H1 (cell line): Measurements from ENCODE around the gene RNF157. TPM values are rescaled to one million over a fixed set of nuclear protein-coding genes. Genes with fewer than 3 reads are reported as not detected.

Experiments used
- CTCF ChIA-PET: fragments of 300-600 bp; sonication (Branson Sonifier 250); formaldehyde crosslinking; loops from one replicate; lab custom pipeline; 2021; ENCODE audit not compliant: partially characterized antibody; lab: Charles Lee
- POLR2A ChIA-PET: fragments of 300-600 bp; sonication (Branson Sonifier 250); formaldehyde crosslinking; loops from one replicate; lab custom pipeline; 2021; ENCODE audit warnings: inconsistent platforms; ENCODE audit not compliant: partially characterized antibody; lab: Charles Lee
- DNase-seq, 2 experiments: peaks; one replicate each; pipeline versions ENCODE4 v3.0.0 to v3.0.0-alpha.2; 2010 to 2022; ENCODE audit warnings: low spot score in 2 of 2, low read depth in 1 of 2, mixed read lengths in 1 of 2
- FAIRE-seq: peaks from 2 replicates; lab custom pipeline; 2011; peaks lifted over from hg19 to GRCh38; lab: Jason Lieb, UNC
- H2AFZ ChIP-seq: 2 replicates; pipeline ENCODE4 v1.8.1; 2012; ENCODE audit warnings: low read length, inconsistent platforms
- H2AK5ac ChIP-seq: 2 replicates; pipeline ENCODE4 v1.6.1; 2013; ENCODE audit warnings: low read depth, low read length
- H2BK120ac ChIP-seq: replicated peaks from 2 replicates; pipeline ENCODE3; 2013; ENCODE audit warnings: low read depth, low read length, inconsistent platforms
- H2BK12ac ChIP-seq: 2 replicates; pipeline ENCODE4 v1.6.1; 2013; ENCODE audit warnings: low read depth, low read length
- H2BK15ac ChIP-seq: 2 replicates; pipeline ENCODE4 v1.6.1; 2013; ENCODE audit warnings: low read length
- H2BK20ac ChIP-seq: 2 replicates; pipeline ENCODE4 v1.6.1; 2013; ENCODE audit warnings: low read length
- H2BK5ac ChIP-seq: 2 replicates; pipeline ENCODE4 v1.6.1; 2013; ENCODE audit warnings: low read depth, low read length
- H3K14ac ChIP-seq: 2 replicates; pipeline ENCODE4 v1.6.1; 2013; ENCODE audit warnings: inconsistent platforms; ENCODE audit not compliant: insufficient read length
- H3K18ac ChIP-seq: 2 replicates; pipeline ENCODE4 v1.6.1; 2013; ENCODE audit warnings: low read length; ENCODE audit errors: extremely low read depth
- H3K23ac ChIP-seq: 2 replicates; pipeline ENCODE4 v1.6.1; 2013; ENCODE audit warnings: inconsistent platforms; ENCODE audit not compliant: insufficient read length
- H3K23me2 ChIP-seq: 2 replicates; pipeline ENCODE4 v1.6.1; 2013; ENCODE audit warnings: low read depth, low read length
- H3K27ac ChIP-seq: 2 replicates; pipeline ENCODE4 v1.6.1; 2011; ENCODE audit warnings: low read depth, low read length, inconsistent platforms
- H3K27me3 ChIP-seq, 4 experiments: replicated peaks in 1 of 4; 1 replicate in 1 of 4; 2 replicates in 3 of 4; pipeline versions ENCODE4 v1.6.1 to v1.8.1; 2011 to 2013; ENCODE audit warnings: low read length in 3 of 4, mild to moderate bottlenecking in 3 of 4, inconsistent platforms in 2 of 4, mixed read lengths in 2 of 4, moderate library complexity in 1 of 4; ENCODE audit not compliant: control insufficient read depth in 3 of 4, insufficient read depth in 3 of 4; ENCODE audit errors: extremely low read depth in 1 of 4
- H3K36me3 ChIP-seq, 4 experiments: 2 replicates each; pipeline versions ENCODE4 v1.6.1 to v1.8.1; 2011 to 2013; ENCODE audit warnings: mild to moderate bottlenecking in 4 of 4, low read length in 3 of 4, moderate library complexity in 2 of 4, control low read depth in 1 of 4, inconsistent platforms in 1 of 4; ENCODE audit not compliant: insufficient read depth in 4 of 4, control insufficient read depth in 2 of 4
- H3K4ac ChIP-seq: replicated peaks from 2 replicates; pipeline ENCODE3; 2013; ENCODE audit warnings: low read length, low read depth, mixed read lengths, inconsistent platforms; ENCODE audit not compliant: insufficient read length
- H3K4me1 ChIP-seq, 4 experiments: replicated peaks in 1 of 4; 1 replicate in 1 of 4; 2 replicates in 3 of 4; pipeline versions ENCODE4 v1.6.1 to v1.8.1; 2011 to 2013; ENCODE audit warnings: low read length in 3 of 4, inconsistent platforms in 2 of 4, mixed read lengths in 1 of 4; ENCODE audit not compliant: insufficient read depth in 4 of 4, control insufficient read depth in 3 of 4
- H3K4me2 ChIP-seq, 2 experiments: 2 replicates each; pipeline versions ENCODE4 v1.6.1 to v1.8.1; 2011 to 2013; ENCODE audit warnings: low read depth in 2 of 2, low read length in 2 of 2, control low read depth in 1 of 2, inconsistent platforms in 1 of 2, mild to moderate bottlenecking in 1 of 2; ENCODE audit not compliant: insufficient read depth in 1 of 2
- H3K4me3 ChIP-seq, 4 experiments: fragments of 200-600, 300-600 bp in 1 of 4; sonication (generic), shearing (Covaris generic), sonication (Bioruptor Twin) in 1 of 4; 2 replicates each; pipeline versions ENCODE4 v1.5.1 to v1.8.1; 2011 to 2016; ENCODE audit warnings: low read length in 4 of 4, low read depth in 3 of 4, control low read depth in 2 of 4, inconsistent platforms in 2 of 4, mild to moderate bottlenecking in 2 of 4, mixed read lengths in 1 of 4, moderate library complexity in 1 of 4; ENCODE audit not compliant: insufficient read depth in 2 of 4; ENCODE audit errors: extremely low read depth in 1 of 4
- H3K56ac ChIP-seq: replicated peaks from 2 replicates; pipeline ENCODE3; 2013; ENCODE audit warnings: low read depth, mild to moderate bottlenecking, mixed read lengths, low read length, inconsistent platforms; ENCODE audit not compliant: insufficient read length
- H3K79me1 ChIP-seq: 2 replicates; pipeline ENCODE4 v1.6.1; 2013; ENCODE audit warnings: low read depth, low read length, control low read depth
- H3K79me2 ChIP-seq, 2 experiments: 2 replicates each; pipeline versions ENCODE4 v1.6.1 to v1.8.1; 2012 to 2013; ENCODE audit warnings: low read length in 2 of 2, mild to moderate bottlenecking in 2 of 2, inconsistent platforms in 1 of 2; ENCODE audit not compliant: insufficient read depth in 2 of 2, control insufficient read depth in 1 of 2
- H3K9ac ChIP-seq, 4 experiments: replicated peaks in 1 of 4; 1 replicate in 1 of 4; 2 replicates in 3 of 4; pipeline versions ENCODE4 v1.6.1 to v1.8.1; 2011 to 2013; ENCODE audit warnings: low read depth in 3 of 4, low read length in 3 of 4, control low read depth in 2 of 4, mild to moderate bottlenecking in 2 of 4, moderate library complexity in 2 of 4, inconsistent platforms in 1 of 4; ENCODE audit errors: extremely low read depth in 1 of 4
- H3K9me3 ChIP-seq, 2 experiments: 2 replicates each; pipeline versions ENCODE4 v1.6.1 to v1.8.1; 2012 to 2013; ENCODE audit warnings: mild to moderate bottlenecking in 2 of 2, moderate library complexity in 2 of 2, control low read depth in 1 of 2, inconsistent platforms in 1 of 2, low read depth in 1 of 2, low read length in 1 of 2, mixed read lengths in 1 of 2; ENCODE audit not compliant: insufficient read depth in 2 of 2
- H4K20me1 ChIP-seq, 2 experiments: replicated peaks in 1 of 2; 2 replicates each; pipeline versions ENCODE3 to v1.8.1; 2011 to 2013; ENCODE audit warnings: inconsistent platforms in 2 of 2, low read length in 2 of 2, mild to moderate bottlenecking in 1 of 2; ENCODE audit not compliant: insufficient read depth in 2 of 2, control insufficient read depth in 1 of 2
- H4K5ac ChIP-seq: 2 replicates; pipeline ENCODE4 v1.6.1; 2013; ENCODE audit warnings: low read length, low read depth, mixed read lengths, inconsistent platforms; ENCODE audit not compliant: insufficient read length
- H4K8ac ChIP-seq: 2 replicates; pipeline ENCODE4 v1.8.0; 2013; ENCODE audit warnings: mild to moderate bottlenecking, moderate library complexity, low read length, inconsistent platforms; ENCODE audit not compliant: insufficient read depth; ENCODE audit errors: extremely low read depth
- H4K91ac ChIP-seq: replicated peaks from 2 replicates; pipeline ENCODE3; 2013; ENCODE audit warnings: low read length, mixed read lengths, inconsistent platforms; ENCODE audit not compliant: insufficient read length
- E2F6 ChIP-seq: IDR thresholded peaks from 2 replicates; pipeline ENCODE4 v1.6.1; 2012; ENCODE audit warnings: inconsistent platforms
- KDM1A ChIP-seq: fragments of 200-600, 300-600 bp; sonication (generic); IDR thresholded peaks from 2 replicates; pipeline ENCODE4 v1.7.1; 2016; ENCODE audit warnings: mild to moderate bottlenecking, low read length, borderline replicate concordance
- MAX ChIP-seq: IDR thresholded peaks from 2 replicates; pipeline ENCODE4 v1.6.1; 2012; ENCODE audit warnings: inconsistent platforms
- NANOG ChIP-seq: IDR thresholded peaks from 2 replicates; pipeline ENCODE4 v1.6.1; 2011; ENCODE audit warnings: low read length, low read depth, mild to moderate bottlenecking, inconsistent platforms; ENCODE audit not compliant: insufficient read depth, poor library complexity, severe bottlenecking
- POLR2AphosphoS5 ChIP-seq: IDR thresholded peaks from 2 replicates; pipeline ENCODE4 v1.6.1; 2011; ENCODE audit warnings: low read depth, low read length
- RXRA ChIP-seq: IDR thresholded peaks from 2 replicates; pipeline ENCODE4 v1.6.1; 2011; ENCODE audit warnings: low read depth, mild to moderate bottlenecking, low read length, moderate library complexity; ENCODE audit not compliant: insufficient read depth
- TAF7 ChIP-seq: optimal IDR thresholded peaks from 2 replicates; pipeline ENCODE3; 2011; ENCODE audit warnings: low read depth, mild to moderate bottlenecking, inconsistent platforms, low read length, moderate library complexity, borderline replicate concordance
- WGBS, 2 experiments: shearing (Covaris generic) in 1 of 2; methylation state at CpG; one replicate each; pipeline versions ENCODE4 v1.1.6 to v1.1.7; 2013 to 2015; ENCODE audit warnings: low lambda C conversion rate in 2 of 2, mixed read lengths in 2 of 2, inconsistent platforms in 1 of 2, low coverage in 1 of 2, missing lambda C conversion rate in 1 of 2; ENCODE audit not compliant: insufficient replicate concordance in 2 of 2, insufficient coverage in 1 of 2, insufficient read length in 1 of 2; ENCODE audit errors: extremely low coverage in 1 of 2, missing lambda C conversion rate in 1 of 2; 5-methylcytosine and 5-hydroxymethylcytosine counted together
- polyA plus RNA-seq, 7 experiments: library from polyadenylated mRNA; depleted of rRNA in 3 of 7; stranded (reverse) in 5 of 7; unstranded in 2 of 7; fragments of >200 nt in 5 of 7; fragments of 200-250 nt in 2 of 7; gene quantifications; 1 replicate in 5 of 7; 2 replicates in 1 of 7; 4 replicates in 1 of 7; pipeline versions ENCODE4 v1.2.1 to v1.2.3, GENCODE V29; 2011 to 2013; ENCODE audit warnings: missing spikeins in 2 of 7, mixed read lengths in 2 of 7
- total RNA-seq: library from RNA; stranded (reverse); fragmentation: NEBNext Ultra II Directional; extraction: Animal tissue kit (Norgen Biotek cat#: 25700); gene quantifications from 2 replicates; pipeline ENCODE4 v1.2.1, GENCODE V29; 2021

Gene RNF157
- total and polyA plus RNA-seq, 2 of the 8 experiments (the other 6 are each of a cell fraction or from before 2014, with no cell fraction given), result 13.4 to 16.7 TPM

GRCh38 chr17:76146053-76146851 lies 94.0 kb downstream of the RNF157 start:
- Histone ChIP-seq H3K27me3 (peaks cover 0 to 20% (median 17%) of the 10 kb centered on the region in 4 experiments; a peak in 5 of 7 replicates), H2BK12ac (peak overlapping the region; percentile 68; the same call in 1 of the 2 replicates), H3K56ac (no peak overlapping the region), H4K20me1 (no peaks in the 10 kb centered on the region), H2AK5ac (peak overlapping the region; percentile 60; the same call in 1 of the 2 replicates), H3K9me3 (no peaks in the 10 kb centered on the region), H3K23ac (no peak overlapping the region)
- CTCF ChIA-PET, result interaction anchor here (0.5 to 24.4 kb wide), 12 partner anchors 9 to 312 kb away, joined by 3 to 778 read pairs (median 4); partner anchors contain the start of gene EXOC7
- TF ChIP-seq POLR2AphosphoS5 (no peak), KDM1A (no peak), MAX (no peak), TAF7 (no peak), RXRA (no peak), NANOG (no peak), E2F6 (no peak)
- TF ChIP-seq, all 59 proteins: peak for 0
- no peak overlapping the region for H2AFZ ChIP-seq
- DNase-seq (no peak), FAIRE-seq (no peak)
- peak overlapping the region; percentile 57; the same call in 1 of the 2 replicates for H2BK5ac ChIP-seq
- H3K4ac ChIP-seq, result no peak overlapping the region
- H3K23me2 ChIP-seq, result peaks cover 5% of the 10 kb centered on the region
- 0 out of 2 replicates have a peak overlapping the region, but pooled peaks have one; percentile 9 for H2BK20ac ChIP-seq
- H3K79me2 ChIP-seq, result no peaks in the 10 kb centered on the region
- no peak overlapping the region for H3K14ac ChIP-seq
- no peak overlapping the region for H2BK120ac ChIP-seq
- peak overlapping the region; percentile 90; the same call in 1 of the 2 replicates for H2BK15ac ChIP-seq
- no peaks in the 10 kb centered on the region for H3K36me3 ChIP-seq
- H3K79me1 ChIP-seq, result no peaks in the 10 kb centered on the region
- no peak overlapping the region for H3K4me3 ChIP-seq
- no peak overlapping the region for H4K8ac ChIP-seq
- 89% methylated on average over 18 of the region's 22 CpGs; no CpG with 5 or more reads in 1 of the 2 experiments for WGBS, 2 experiments
- no peak overlapping the region for H3K27ac ChIP-seq
- POLR2A ChIA-PET, result interaction anchor here (0.6 to 7.5 kb wide), 6 partner anchors 9 to 263 kb away, joined by 3 to 64 read pairs (median 3); no protein-coding TSS in a partner anchor
- peaks cover 17 to 25% (median 19%) of the 10 kb centered on the region in 4 experiments for H3K4me1 ChIP-seq
- peak overlapping the region; percentile 42; the same call in 1 of the 2 replicates for H3K18ac ChIP-seq
- no peak overlapping the region for H4K91ac ChIP-seq
- no peak overlapping the region for H3K9ac ChIP-seq
- H4K5ac ChIP-seq, result no peak overlapping the region
- no peak overlapping the region; a peak in 1 of 4 replicates for H3K4me2 ChIP-seq
